H9 (cell line): ENCODE measurements around the gene TMPRSS6. TPM values are rescaled to one million over a fixed set of nuclear protein-coding genes. Genes with fewer than 3 reads are reported as not detected.

Experiments used
- DNase-seq: peaks from one replicate; pipeline ENCODE4 v3.0.0-alpha.2; 2017
- H2AFZ ChIP-seq: one replicate; pipeline ENCODE4 v1.6.1; 2013; ENCODE audit warnings: mild to moderate bottlenecking, low read length, control low read depth, moderate library complexity
- H2AK5ac ChIP-seq: 2 replicates; pipeline ENCODE4 v1.6.1; 2013; ENCODE audit warnings: low read length, control low read depth, mixed read lengths; ENCODE audit not compliant: insufficient read length
- H2BK120ac ChIP-seq: one replicate; pipeline ENCODE4 v1.6.1; 2013; ENCODE audit warnings: low read depth, mild to moderate bottlenecking, low read length, control low read depth, inconsistent platforms; ENCODE audit not compliant: poor library complexity, severe bottlenecking
- H2BK12ac ChIP-seq: 2 replicates; pipeline ENCODE4 v1.6.1; 2013; ENCODE audit warnings: low read length, control low read depth, mixed read lengths, low read depth; ENCODE audit not compliant: insufficient read length
- H2BK15ac ChIP-seq: 2 replicates; pipeline ENCODE4 v1.6.1; 2013; ENCODE audit warnings: low read depth, low read length, control low read depth
- H2BK20ac ChIP-seq: one replicate; pipeline ENCODE4 v1.6.1; 2013; ENCODE audit warnings: low read depth, mild to moderate bottlenecking, low read length, control low read depth, inconsistent platforms; ENCODE audit not compliant: poor library complexity, severe bottlenecking
- H2BK5ac ChIP-seq: 2 replicates; pipeline ENCODE4 v1.6.1; 2013; ENCODE audit warnings: low read length, control low read depth, mixed read lengths; ENCODE audit not compliant: insufficient read length
- H3K14ac ChIP-seq: 2 replicates; pipeline ENCODE4 v1.6.1; 2013; ENCODE audit warnings: low read length, control low read depth; ENCODE audit not compliant: insufficient read depth
- H3K18ac ChIP-seq: 2 replicates; pipeline ENCODE4 v1.6.1; 2013; ENCODE audit warnings: low read depth, mild to moderate bottlenecking, mixed read lengths, low read length, control low read depth; ENCODE audit not compliant: insufficient read length
- H3K23ac ChIP-seq: 2 replicates; pipeline ENCODE4 v1.6.1; 2013; ENCODE audit warnings: low read length, control low read depth, mixed read lengths, low read depth; ENCODE audit not compliant: insufficient read length
- H3K23me2 ChIP-seq: 2 replicates; pipeline ENCODE4 v1.6.1; 2013; ENCODE audit warnings: low read depth, mild to moderate bottlenecking, mixed read lengths, low read length, control low read depth; ENCODE audit not compliant: insufficient read length, poor library complexity, severe bottlenecking
- H3K27ac ChIP-seq: 2 replicates; pipeline ENCODE4 v1.5.1; 2013; ENCODE audit warnings: low read length, control low read depth, mixed read lengths, low read depth; ENCODE audit not compliant: insufficient read length
- H3K27me3 ChIP-seq: 2 replicates; pipeline ENCODE4 v1.6.1; 2013; ENCODE audit warnings: low read length, control low read depth, inconsistent platforms; ENCODE audit not compliant: insufficient read depth
- H3K4ac ChIP-seq: 2 replicates; pipeline ENCODE4 v1.6.1; 2013; ENCODE audit warnings: low read depth, mild to moderate bottlenecking, control low read depth, inconsistent platforms, low read length, moderate library complexity
- H3K4me1 ChIP-seq: 2 replicates; pipeline ENCODE4 v1.6.1; 2013; ENCODE audit warnings: low read length, control low read depth, inconsistent platforms; ENCODE audit not compliant: insufficient read depth
- H3K4me2 ChIP-seq: 2 replicates; pipeline ENCODE4 v1.6.1; 2013; ENCODE audit warnings: low read length, control low read depth, mixed read lengths; ENCODE audit not compliant: insufficient read length, insufficient read depth
- H3K56ac ChIP-seq: 2 replicates; pipeline ENCODE4 v1.6.1; 2013; ENCODE audit warnings: low read depth, mild to moderate bottlenecking, mixed read lengths, low read length, control low read depth; ENCODE audit not compliant: insufficient read length
- H3K79me1 ChIP-seq: 2 replicates; pipeline ENCODE4 v1.6.1; 2013; ENCODE audit warnings: low read depth, mild to moderate bottlenecking, moderate library complexity, low read length, control low read depth, inconsistent platforms; ENCODE audit not compliant: insufficient read depth, poor library complexity, severe bottlenecking
- H3K79me2 ChIP-seq: 2 replicates; pipeline ENCODE4 v1.6.1; 2013; ENCODE audit warnings: low read length, control low read depth, inconsistent platforms; ENCODE audit not compliant: insufficient read depth
- H3K9ac ChIP-seq: 2 replicates; pipeline ENCODE4 v1.6.1; 2013; ENCODE audit warnings: low read length, control low read depth, mixed read lengths; ENCODE audit not compliant: insufficient read length; ENCODE audit errors: extremely low read depth
- H3K9me3 ChIP-seq: one replicate; pipeline ENCODE4 v1.6.1; 2013; ENCODE audit warnings: low read depth, low read length, inconsistent platforms; ENCODE audit not compliant: control insufficient read depth
- H3T11ph ChIP-seq: one replicate; pipeline ENCODE4 v1.6.1; 2013; ENCODE audit warnings: mild to moderate bottlenecking, low read length, control low read depth, inconsistent platforms
- H4K20me1 ChIP-seq: one replicate; pipeline ENCODE4 v1.6.1; 2013; ENCODE audit not compliant: control insufficient read depth, insufficient read length, insufficient read depth
- H4K5ac ChIP-seq: 2 replicates; pipeline ENCODE4 v1.6.1; 2013; ENCODE audit warnings: low read depth, mild to moderate bottlenecking, mixed read lengths, low read length, control low read depth; ENCODE audit not compliant: insufficient read length
- H4K8ac ChIP-seq: replicated peaks from 2 replicates; pipeline ENCODE4 v1.6.1; 2013; ENCODE audit warnings: low read length, control low read depth, mixed read lengths, low read depth; ENCODE audit not compliant: insufficient read length
- H4K91ac ChIP-seq: 2 replicates; pipeline ENCODE4 v1.6.1; 2013; ENCODE audit warnings: low read depth, mild to moderate bottlenecking, moderate library complexity, mixed read lengths, low read length, control low read depth; ENCODE audit not compliant: insufficient read length
- H3K27ac Mint-ChIP-seq, 3 experiments: 2 replicates in 2 of 3; 3 replicates in 1 of 3; pipeline ENCODE4 v1.8.0; 2020 to 2021; ENCODE audit warnings: mixed read lengths in 3 of 3, mild to moderate bottlenecking in 1 of 3, moderate library complexity in 1 of 3
- H3K27me3 Mint-ChIP-seq: 2 replicates; pipeline ENCODE4 v1.8.0; 2021; ENCODE audit warnings: low read depth, mild to moderate bottlenecking, moderate library complexity, mixed read lengths
- H3K36me3 Mint-ChIP-seq, 3 experiments: 2 replicates in 2 of 3; 3 replicates in 1 of 3; pipeline ENCODE4 v1.8.0; 2020 to 2021; ENCODE audit warnings: low read depth in 3 of 3, mixed read lengths in 3 of 3; ENCODE audit not compliant: insufficient read depth in 1 of 3
- H3K4me1 Mint-ChIP-seq, 2 experiments: 2 replicates each; pipeline ENCODE4 v1.8.0; 2020; ENCODE audit warnings: mixed read lengths in 2 of 2
- H3K4me3 Mint-ChIP-seq, 2 experiments: 2 replicates in 1 of 2; 3 replicates in 1 of 2; pipeline ENCODE4 v1.8.0; 2020 to 2021; ENCODE audit warnings: mild to moderate bottlenecking in 2 of 2, mixed read lengths in 2 of 2, moderate library complexity in 1 of 2
- H3K9me3 Mint-ChIP-seq, 2 experiments: 2 replicates in 1 of 2; 3 replicates in 1 of 2; pipeline ENCODE4 v1.8.0; 2020; ENCODE audit warnings: mild to moderate bottlenecking in 2 of 2, mixed read lengths in 2 of 2, moderate library complexity in 1 of 2
- WGBS: extraction: QIAGEN DNeasy Blood & Tissue Kit; methylation state at CpG from one replicate; pipeline ENCODE4 v1.1.7; 2013; ENCODE audit warnings: missing lambda C conversion rate, low lambda C conversion rate, mixed read lengths; ENCODE audit not compliant: insufficient read length; ENCODE audit errors: extremely low coverage; 5-methylcytosine and 5-hydroxymethylcytosine counted together
- total RNA-seq: library from RNA; stranded (reverse); gene quantifications from 2 replicates; pipeline ENCODE4 v1.2.1, GENCODE V29; 2021
- TF ChIP-seq, protein P1 (sequence below): fragments of 200-600 bp; sonication (generic); conservative IDR thresholded peaks from 3 replicates; pipeline ENCODE4 v1.8.0; 2021; ENCODE audit warnings: antibody characterized with exemption, mild to moderate bottlenecking

Gene TMPRSS6
- total RNA-seq, 1 experiment from 2014 or later, result not detected

DNA sequence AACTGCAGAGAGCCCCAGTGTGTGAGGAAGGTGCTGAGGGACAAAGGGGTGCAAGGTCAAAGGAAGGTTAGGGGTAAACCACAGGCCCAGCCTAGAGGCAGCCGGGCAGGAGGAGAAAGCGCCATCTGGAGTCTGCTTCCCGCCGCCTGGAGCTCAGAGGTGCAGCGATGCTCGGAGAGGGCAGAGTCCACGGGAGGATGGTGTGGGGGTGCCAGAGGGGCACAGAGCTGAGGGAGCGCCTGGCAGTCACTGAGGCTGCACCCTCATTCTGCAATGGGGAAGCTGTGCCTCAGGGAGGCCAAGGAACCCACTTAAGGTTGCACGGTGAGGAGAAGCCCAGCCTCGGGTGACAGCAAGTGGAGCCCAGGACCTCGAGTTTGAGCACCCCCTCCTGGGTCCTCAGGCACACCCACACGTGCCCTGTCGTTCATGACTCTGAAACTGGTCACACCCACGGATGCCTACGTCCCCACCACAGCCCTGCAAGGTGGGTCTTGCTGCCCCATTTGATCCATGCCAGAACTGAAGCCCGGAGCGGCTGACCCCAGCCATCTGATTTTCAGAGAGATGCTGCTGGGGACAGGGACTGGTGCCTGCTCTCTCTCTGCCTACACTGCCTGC, 38.6 kb upstream of the TMPRSS6 start:
- no peak overlapping the region for H3K14ac ChIP-seq
- H2BK120ac ChIP-seq, result no peak overlapping the region
- no peak overlapping the region for H4K5ac ChIP-seq
- no peak overlapping the region for H3T11ph ChIP-seq
- no peaks in the 10 kb centered on the region for H3K79me2 ChIP-seq
- DNase-seq, result no peak
- no peak overlapping the region for H2BK20ac ChIP-seq
- H2AFZ ChIP-seq, result no peak overlapping the region
- no peaks in the 10 kb centered on the region for H3K23me2 ChIP-seq
- H4K20me1 ChIP-seq, result no peaks in the 10 kb centered on the region
- no peak overlapping the region for H3K4ac ChIP-seq
- no peaks in the 10 kb centered on the region for H3K79me1 ChIP-seq
- no peak overlapping the region for H4K8ac ChIP-seq
- H3K27ac Mint-ChIP-seq, result peak overlapping the region in 1 of 3 experiments; percentile 93; a peak in 1 of 7 replicates
- H3K9ac ChIP-seq, result no peak overlapping the region
- H3K27me3 Mint-ChIP-seq, result peaks cover 31% of the 10 kb centered on the region
- H3K9me3 ChIP-seq, result no peaks in the 10 kb centered on the region
- H3K4me2 ChIP-seq, result no peak overlapping the region
- H2BK15ac ChIP-seq, result no peak overlapping the region
- H3K9me3 Mint-ChIP-seq, result peaks cover 0 to 16% of the 10 kb centered on the region in 2 experiments; a peak in 2 of 5 replicates
- no peak overlapping the region for H2AK5ac ChIP-seq
- H3K27me3 ChIP-seq, result no peaks in the 10 kb centered on the region
- no peak overlapping the region for H2BK5ac ChIP-seq
- no peak overlapping the region for H3K18ac ChIP-seq
- H2BK12ac ChIP-seq, result no peak overlapping the region
- WGBS, result no CpG with 5 or more reads among the region's 17 CpGs
- no peak overlapping the region for H3K4me3 Mint-ChIP-seq
- H3K23ac ChIP-seq, result no peak overlapping the region
- H4K91ac ChIP-seq, result no peak overlapping the region
- peaks cover 0 to 7% (median 0%) of the 10 kb centered on the region in 3 experiments; a peak in 3 of 7 replicates for H3K36me3 Mint-ChIP-seq
- H3K27ac ChIP-seq, result no peak overlapping the region
- peaks cover 6 to 23% of the 10 kb centered on the region in 2 experiments for H3K4me1 Mint-ChIP-seq
- H3K56ac ChIP-seq, result no peak overlapping the region
- H3K4me1 ChIP-seq, result no peaks in the 10 kb centered on the region; the same call in 1 of the 2 replicates
- TF ChIP-seq, protein P1, sequence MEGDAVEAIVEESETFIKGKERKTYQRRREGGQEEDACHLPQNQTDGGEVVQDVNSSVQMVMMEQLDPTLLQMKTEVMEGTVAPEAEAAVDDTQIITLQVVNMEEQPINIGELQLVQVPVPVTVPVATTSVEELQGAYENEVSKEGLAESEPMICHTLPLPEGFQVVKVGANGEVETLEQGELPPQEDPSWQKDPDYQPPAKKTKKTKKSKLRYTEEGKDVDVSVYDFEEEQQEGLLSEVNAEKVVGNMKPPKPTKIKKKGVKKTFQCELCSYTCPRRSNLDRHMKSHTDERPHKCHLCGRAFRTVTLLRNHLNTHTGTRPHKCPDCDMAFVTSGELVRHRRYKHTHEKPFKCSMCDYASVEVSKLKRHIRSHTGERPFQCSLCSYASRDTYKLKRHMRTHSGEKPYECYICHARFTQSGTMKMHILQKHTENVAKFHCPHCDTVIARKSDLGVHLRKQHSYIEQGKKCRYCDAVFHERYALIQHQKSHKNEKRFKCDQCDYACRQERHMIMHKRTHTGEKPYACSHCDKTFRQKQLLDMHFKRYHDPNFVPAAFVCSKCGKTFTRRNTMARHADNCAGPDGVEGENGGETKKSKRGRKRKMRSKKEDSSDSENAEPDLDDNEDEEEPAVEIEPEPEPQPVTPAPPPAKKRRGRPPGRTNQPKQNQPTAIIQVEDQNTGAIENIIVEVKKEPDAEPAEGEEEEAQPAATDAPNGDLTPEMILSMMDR, result 0 out of 3 replicates have a peak, but pooled peaks have one; percentile 19
